ENCODE measurements around the gene ABCC8.
A peak's percentile ranks its signal among the peaks of the same experiment; 100 is the strongest.

The ABCC8 gene

DNA sequence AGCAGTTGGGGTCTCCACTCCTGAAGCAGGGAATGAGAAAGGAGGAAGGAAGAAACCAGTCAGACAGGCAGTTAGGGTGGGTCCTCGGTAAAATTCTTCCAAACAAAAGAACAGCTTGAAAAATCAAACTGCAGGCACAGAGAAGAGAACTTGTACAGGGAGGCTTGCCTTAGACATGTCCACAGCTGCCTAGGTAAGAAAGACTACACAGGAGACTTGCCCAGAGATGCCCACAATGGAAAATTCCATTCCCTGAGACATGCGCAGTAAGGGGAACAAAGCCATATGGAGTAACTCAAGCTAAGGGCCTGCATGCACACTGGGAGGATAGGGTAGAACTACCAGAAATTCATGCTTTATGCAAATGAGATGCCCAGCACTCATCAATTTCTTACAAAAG is 98.0 kb downstream of the ABCC8 start:
- DNase-seq (ENCODE audit: low read depth) = no peak
- no peak overlapping the region for H3K4me3 ChIP-seq (ENCODE audit: low read depth, low read length)

GRCh38 chr11:17376493-17376892 is 100.2 kb downstream of the ABCC8 start:
- DNase-seq (ENCODE audit: low read depth) = no peak
- H3K4me3 ChIP-seq (ENCODE audit: low read depth, low read length) = no peak overlapping the region

GRCh38 chr11:17375547-17375946 is 101.1 kb downstream of the ABCC8 start:
- no peak for DNase-seq (ENCODE audit: low read depth)
- H3K4me3 ChIP-seq (ENCODE audit: low read depth, low read length) = no peak overlapping the region

DNA sequence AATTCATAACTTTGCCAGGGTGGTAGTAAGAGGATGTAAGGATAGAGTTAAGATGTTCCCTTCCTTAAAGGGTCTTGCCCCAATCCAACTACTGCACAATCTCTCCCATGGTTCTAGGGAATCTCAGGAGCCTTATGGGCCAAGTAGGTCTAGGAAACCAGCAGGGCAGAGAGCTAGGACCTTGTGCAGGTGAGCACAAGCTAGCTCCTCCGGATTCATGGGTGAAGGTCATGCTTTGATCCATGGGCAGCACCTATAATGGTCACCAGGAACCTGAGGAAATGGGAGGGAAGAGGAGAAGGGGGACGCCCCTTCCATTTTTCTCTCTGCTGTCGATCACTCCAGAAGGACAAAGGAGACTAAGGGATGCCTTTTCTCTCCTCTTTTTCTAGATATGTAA is 105.0 kb downstream of the ABCC8 start:
- no peak overlapping the region for H3K4me3 ChIP-seq (ENCODE audit: low read depth, low read length)
- DNase-seq (ENCODE audit: low read depth) = no peak

- DNase-seq (ENCODE audit: low read depth) = no peak
- H3K4me3 ChIP-seq (ENCODE audit: low read depth, low read length) = no peak overlapping the region
These were observed 106.9 kb downstream of the ABCC8 start for GRCh38 chr11:17369684-17370243.

DNA sequence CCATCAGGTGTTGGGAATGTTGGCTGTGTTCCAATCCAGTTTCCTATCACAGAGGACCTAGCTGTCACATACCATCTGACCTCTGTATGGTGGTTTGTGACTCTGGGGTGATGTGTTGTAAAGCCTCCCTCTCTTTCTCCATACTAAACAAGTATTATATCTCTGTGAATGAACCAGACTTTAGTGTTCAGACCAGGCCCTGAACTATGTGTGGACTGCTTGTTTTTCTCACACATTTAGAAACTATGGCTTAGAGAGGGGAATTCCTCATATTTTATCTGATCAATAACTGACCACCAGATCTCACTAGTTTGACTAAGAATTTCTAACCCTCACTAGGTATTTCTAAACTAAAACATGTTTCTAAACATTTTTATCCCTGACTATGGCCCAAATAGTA is 107.6 kb downstream of the ABCC8 start:
- DNase-seq (ENCODE audit: low read depth) = no peak
- H3K4me3 ChIP-seq (ENCODE audit: low read depth, low read length) = no peak overlapping the region

DNA sequence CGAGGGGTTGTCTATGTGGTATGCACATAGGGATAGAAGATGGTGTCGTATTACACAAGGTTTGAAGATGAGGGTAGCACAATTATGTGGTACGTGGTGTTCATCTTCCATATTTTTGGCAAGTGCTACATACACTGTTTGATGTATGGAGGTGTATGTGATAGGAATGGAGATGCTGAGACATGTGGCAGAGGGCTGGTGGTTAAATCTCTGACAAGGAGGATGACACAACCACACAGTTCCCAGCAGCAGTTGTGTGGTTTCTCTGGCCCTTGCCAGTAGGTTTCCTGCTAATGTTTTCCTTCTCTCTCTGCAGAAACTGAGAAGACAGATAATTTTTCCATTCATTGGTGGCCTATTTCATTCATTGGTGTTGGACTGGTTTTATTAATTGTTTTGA is 108.1 kb downstream of the ABCC8 start:
- DNase-seq (ENCODE audit: low read depth) = no peak
- no peak overlapping the region for H3K4me3 ChIP-seq (ENCODE audit: low read depth, low read length)

GRCh38 chr11:17366495-17366894 is 110.2 kb downstream of the ABCC8 start:
- H3K4me3 ChIP-seq (ENCODE audit: low read depth, low read length) = no peak overlapping the region
- no peak for DNase-seq (ENCODE audit: low read depth)

- no peak overlapping the region for H3K4me3 ChIP-seq (ENCODE audit: low read depth, low read length)
- DNase-seq (ENCODE audit: low read depth) = peak; percentile 30
These were observed 122.0 kb downstream of the ABCC8 start for GRCh38 chr11:17354601-17354991.

DNA sequence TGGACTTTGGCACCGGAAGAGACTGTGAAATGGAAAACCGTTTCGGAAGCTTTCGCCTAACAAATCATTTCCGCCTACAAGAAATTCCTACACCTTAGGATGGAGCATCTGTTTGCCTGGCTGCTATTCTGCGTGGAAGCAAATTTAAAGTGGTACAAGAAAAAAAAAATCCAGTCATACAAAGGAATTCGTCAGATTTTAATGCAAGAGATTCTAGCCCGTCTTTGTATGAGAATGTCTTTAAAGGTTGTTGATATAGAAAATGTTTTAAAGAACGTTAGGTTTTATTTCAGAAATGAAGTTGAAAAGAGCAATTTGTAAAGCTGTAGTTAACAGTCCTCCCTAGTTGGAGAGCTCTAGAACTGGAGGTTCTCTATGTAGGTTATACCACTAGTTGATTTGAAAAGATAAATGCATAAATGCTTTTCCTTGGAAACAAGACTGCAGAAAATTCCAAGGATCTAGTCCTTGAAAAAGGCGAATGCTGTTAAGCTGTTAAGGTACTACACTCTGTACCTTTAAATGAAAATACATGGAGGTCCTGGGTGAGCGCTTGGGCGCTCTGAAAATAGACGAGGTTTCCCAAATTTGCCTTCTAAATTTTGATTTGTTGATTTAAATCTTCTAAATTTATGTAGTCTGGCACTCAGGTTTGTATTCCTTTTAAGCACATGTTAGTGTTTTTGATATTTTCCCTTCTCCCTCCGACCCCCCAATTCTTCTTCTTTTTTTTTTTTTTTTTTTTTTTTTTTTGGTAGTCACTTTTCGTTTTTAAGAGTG is 122.6 kb downstream of the ABCC8 start:
- no peak for DNase-seq (ENCODE audit: low read depth)
- peak overlapping the region; percentile 74 for H3K4me3 ChIP-seq (ENCODE audit: low read depth, low read length)

DNA sequence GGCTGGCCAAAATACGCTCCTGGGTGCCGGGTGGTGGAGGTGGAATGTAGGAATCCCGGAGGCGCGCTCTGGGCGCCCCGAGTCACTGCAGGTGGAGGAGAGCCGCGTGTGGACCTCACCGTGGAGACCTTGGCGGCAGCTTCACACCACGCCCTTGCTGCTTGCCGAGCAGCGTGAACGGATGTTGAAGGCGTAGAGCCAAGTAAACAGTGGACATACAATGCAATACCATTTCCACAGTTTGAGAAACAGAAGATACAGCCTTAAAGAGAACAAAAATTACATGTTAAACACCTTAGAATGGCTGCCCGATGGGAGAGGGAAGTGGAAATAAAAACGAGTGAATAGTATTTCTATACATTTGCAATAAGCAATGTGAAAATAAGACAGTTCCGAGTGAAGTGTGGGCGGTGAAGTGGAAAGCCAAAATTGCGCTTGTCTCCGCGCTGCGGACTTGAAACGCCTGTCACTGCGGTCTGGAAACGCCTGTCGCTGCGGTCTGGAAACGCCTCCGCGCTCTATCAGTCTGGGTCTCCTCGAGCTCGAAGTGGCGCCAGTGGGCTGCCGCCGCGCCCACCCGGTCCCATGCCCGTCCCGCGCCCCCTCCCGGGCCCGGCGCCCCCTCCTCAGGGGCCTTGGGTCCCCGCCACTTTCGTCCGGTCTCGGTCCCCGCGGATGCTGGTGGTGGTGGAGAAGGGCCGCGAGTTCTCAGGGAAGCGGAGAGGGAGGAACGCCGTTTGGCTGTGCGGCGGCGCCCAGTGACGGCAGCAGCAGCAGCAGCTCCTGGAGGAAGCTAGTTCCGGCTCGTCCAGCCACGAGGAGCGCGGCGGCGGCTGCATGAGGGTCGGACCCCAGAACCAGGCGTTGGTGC is 123.5 kb downstream of the ABCC8 start:
- peak; percentile 31 for DNase-seq (ENCODE audit: low read depth)
- peak overlapping the region; percentile 74 for H3K4me3 ChIP-seq (ENCODE audit: low read depth, low read length)

DNA sequence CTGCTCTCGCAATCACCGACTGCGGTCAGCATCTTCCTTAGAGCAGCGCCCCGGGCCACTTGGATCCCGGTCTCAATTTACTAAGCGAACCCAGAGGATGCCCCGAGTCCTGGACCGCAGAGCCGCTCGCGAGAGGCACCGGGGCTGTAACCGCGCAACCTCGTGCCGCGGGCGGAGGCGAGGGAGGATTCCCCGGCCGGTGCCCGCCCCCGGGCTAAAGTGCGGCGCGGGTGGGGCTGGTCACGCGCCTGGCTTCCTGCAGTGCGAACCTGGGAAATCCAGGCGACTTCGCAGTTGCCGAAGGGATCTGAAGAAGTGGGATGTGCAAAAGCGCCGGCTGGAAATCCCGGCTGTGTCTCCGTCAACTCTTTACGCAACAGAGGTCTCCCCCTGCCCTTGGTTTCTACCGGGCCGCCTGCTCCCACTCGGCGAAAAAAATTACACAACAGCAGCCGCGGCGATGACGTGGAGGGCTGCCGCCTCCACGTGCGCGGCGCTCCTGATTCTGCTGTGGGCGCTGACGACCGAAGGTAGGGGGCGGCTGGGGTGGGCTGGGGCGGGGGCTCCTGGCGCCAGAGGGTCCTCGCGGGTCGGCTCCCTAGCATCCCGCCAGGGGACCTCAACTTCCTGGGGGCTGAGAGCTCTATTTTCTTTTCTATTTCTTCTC is 125.0 kb downstream of the ABCC8 start, which contains the start of gene NCR3LG1:
Gene NCR3LG1, plus strand, starts transcription at position 291 of the 667 bp plus-strand sequence. Its CDS starts 170 bp downstream, at position 461.
- peak within 1 kb of the TSS; percentile 74 for H3K4me3 ChIP-seq (ENCODE audit: low read depth, low read length)
- DNase-seq (ENCODE audit: low read depth) = peak; percentile 43

- H3K4me3 ChIP-seq (ENCODE audit: low read depth, low read length) = peak overlapping the region; percentile 74
- no peak for DNase-seq (ENCODE audit: low read depth)
These were observed 125.5 kb downstream of the ABCC8 start for GRCh38 chr11:17351172-17351509.

- DNase-seq (ENCODE audit: low read depth) = no peak
These were observed 126.0 kb downstream of the ABCC8 start for GRCh38 chr11:17350455-17351171.

GRCh38 chr11:17347676-17348075 is 129.0 kb downstream of the ABCC8 start:
- H3K4me3 ChIP-seq (ENCODE audit: low read depth, low read length) = no peak overlapping the region
- no peak for DNase-seq (ENCODE audit: low read depth)

More at GRCh38 chr11:17350455-17351171, 126.0 kb downstream of the ABCC8 start:
- H3K4me3 ChIP-seq (ENCODE audit: low read depth, low read length) = no peak overlapping the region

GRCh38 chr11:17343907-17344306 is 132.7 kb downstream of the ABCC8 start:
- peak; percentile 54 for DNase-seq (ENCODE audit: low read depth)
- no peak overlapping the region for H3K4me3 ChIP-seq (ENCODE audit: low read depth, low read length)

DNA sequence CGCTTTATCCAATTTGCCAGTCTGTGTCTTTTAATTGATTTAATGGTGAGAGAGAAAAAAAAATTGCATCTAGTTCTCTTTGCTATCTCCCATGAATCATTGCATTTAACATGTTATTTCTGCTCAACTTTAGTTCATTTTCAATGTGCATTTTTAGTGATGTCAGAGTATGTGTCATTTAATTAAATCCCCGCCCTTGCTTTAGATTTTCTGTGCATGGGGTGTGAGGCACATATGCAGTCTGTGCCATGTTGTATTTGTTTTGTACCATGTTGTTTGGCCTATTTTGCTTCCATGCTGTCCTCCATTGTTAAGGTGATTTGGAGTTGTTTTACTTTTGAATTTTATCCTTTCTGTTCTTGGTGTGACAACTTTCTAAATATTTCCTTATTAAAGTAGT is 133.4 kb downstream of the ABCC8 start:
- no peak for DNase-seq (ENCODE audit: low read depth)
- no peak overlapping the region for H3K4me3 ChIP-seq (ENCODE audit: low read depth, low read length)
